Renal cortical epithelial cell (primary cell): ENCODE measurements around the gene UBE2F. TPM values are rescaled to one million over a fixed set of nuclear protein-coding genes. Genes with fewer than 3 reads are reported as not detected.
A peak's percentile ranks its signal among the peaks of the same experiment; 100 is the strongest.
"Not testable (repeated sequence)": the region's sequence is repeated elsewhere in the genome, so short reads cannot be mapped to it uniquely, and the experiment has no call there.

Experiments
- DNase-seq: peaks from one replicate; pipeline ENCODE4 v3.0.0-alpha.2; 2011; ENCODE audit warnings: low read depth
- total RNA-seq: library from RNA; depleted of rRNA; stranded (reverse); fragments of >200 nt; gene quantifications from 2 replicates; pipeline ENCODE4 v1.2.3, GENCODE V29; 2014

Gene UBE2F
- total RNA-seq, 1 donor from 2014 or later, result 56.0 TPM

DNA sequence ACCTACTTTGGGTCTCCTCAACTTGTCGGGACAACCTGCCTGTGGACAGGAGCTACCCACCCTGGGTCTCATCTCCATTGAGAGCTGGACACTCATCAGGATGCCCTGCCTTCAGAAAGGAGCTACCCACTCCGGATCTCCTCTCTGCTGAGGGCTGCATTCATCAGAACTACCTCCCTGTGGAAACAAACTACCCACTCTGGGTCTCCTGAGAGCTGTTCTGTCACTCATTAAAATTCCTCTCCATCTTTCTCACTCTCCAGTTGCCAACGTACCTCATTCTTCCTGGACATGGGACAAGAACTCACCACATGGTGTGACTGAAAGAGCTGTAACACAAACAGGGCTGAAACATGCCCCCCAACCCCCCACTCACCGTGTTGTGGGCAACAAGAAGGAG is 22.5 kb upstream of the UBE2F start:
- no peak for DNase-seq

DNA sequence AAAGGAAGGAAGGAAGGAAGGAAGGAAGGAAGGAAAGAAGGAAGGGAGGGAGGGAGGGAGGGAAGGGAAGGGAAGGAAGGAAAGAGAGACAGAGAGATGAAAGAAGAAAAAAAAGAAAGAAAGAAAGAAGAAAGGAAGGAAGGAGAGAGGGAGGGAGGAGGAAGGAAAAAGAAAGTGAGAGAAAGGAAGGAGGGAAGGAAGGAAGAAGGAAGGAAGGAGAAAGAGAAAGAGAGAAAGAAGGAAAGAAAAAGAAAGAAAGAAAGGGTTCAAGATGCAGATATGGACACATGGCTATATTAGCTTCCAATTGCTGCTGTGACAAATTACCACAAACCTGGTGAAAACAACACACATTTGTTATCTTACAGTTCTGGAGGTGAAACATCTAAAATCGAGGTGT is 20.4 kb upstream of the UBE2F start:
- no peak for DNase-seq

DNA sequence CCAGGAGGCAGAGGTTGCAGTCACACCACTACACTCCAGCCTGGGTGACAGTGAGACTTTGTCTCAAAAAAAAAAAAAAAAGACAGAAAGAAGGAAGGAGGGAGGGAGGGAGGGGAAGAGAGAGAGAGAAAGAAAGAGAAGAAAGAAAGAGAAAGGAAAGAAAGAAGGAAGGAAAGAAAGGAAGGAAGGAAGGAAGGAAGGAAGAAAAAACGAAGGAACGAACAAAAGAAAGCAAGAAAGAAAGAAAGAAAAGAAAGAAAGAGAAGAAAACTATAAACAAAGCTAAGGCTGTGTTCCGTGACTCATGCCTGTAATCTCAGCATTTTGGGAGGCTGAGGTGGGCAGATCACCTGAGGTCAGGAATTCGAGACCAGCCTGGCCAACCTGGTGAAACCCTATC is 15.5 kb upstream of the UBE2F start:
- not testable (repeated sequence) for DNase-seq

DNA sequence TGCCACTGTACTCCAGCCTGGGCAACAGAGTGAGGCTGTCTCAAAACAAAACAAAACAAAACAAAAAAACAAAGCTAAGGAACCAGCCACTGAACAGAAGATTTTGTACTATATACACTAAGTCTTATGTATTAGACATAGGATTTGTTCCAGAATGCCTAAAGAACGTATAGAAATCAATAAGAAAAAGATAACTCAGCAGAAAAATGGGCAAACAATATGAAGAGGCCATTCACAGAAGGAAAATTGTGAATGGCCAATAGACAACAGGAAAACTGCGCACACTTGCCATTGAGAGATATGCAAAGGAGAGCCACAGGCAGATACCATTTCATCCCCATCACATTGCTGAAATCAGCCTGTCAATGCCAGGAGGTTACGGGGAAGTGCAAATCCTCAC is 14.9 kb upstream of the UBE2F start:
- no peak for DNase-seq

DNA sequence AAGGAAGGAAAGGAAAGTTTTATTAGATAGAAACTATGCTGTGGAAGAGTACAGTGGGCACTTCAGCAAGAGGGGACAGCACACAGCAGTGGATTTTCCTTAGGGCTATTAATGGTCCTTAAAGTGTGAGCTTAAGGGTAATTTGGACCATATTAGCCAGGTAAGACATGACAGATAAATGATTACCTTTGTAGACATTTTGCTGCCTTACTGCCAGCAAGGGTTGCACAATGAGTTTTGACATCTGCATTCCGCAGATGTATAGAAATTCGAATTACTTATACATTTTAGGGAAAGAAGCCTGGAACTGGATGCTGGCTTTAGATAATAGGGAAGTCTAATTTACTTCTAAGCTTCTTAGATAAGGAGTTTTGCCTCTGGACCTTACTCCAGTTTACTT is 14.0 kb upstream of the UBE2F start:
- DNase-seq, result no peak

DNA sequence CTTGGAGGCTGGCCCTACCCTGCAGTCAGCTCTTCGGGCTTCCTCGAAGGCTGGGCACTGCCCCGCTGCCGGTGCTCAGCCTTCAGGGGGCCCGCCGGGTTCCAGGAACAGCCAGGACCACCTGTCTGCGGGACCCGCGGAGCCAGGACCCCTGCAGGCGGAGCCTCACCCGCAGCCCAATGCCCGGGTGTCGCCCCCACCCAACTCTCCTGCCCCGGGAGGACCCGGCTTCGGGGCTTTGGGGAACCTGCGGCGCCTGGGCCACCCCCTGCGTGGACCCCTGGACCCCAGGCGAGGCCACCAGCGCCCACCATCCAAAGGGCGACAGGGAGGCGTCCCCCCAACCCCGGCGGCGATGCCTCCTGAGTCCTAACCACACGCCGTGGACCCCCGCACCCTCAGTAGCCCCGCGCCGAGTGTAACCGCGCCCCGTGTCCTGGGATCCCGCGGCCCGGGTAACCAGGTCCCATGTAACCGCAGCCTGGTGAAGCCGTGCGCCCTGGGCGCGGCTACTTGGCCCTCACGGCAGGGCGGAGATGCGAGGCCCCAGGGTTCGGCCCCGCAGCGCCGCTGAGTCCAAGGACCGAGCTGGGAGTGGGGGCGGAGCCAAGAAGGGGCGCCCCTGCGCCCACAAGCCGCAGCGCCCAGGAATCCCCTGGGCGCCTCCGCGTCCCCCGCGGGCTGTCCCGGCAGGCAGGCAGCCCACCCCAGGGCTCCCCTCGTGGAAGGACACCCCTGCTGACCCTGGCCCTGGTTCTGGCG is 11.0 kb upstream of the UBE2F start:
- no peak for DNase-seq

DNA sequence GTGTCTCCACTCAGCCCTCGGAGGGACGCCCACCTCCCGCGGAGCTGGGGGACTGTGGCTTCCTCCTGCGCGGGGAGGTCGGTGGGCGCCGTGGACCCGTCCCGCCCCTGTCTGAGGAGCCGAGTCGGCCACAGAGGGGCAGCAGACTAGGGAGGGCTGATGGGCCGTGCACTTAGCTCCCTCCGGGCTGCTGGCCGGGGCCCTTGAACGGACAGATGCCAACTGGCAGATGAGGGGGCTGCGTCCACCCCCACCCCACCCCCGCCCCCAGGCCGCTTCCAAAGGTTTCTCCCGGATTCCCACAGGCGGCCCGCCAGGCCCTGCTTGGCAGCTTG is 10.4 kb upstream of the UBE2F start:
- DNase-seq, result no peak

DNA sequence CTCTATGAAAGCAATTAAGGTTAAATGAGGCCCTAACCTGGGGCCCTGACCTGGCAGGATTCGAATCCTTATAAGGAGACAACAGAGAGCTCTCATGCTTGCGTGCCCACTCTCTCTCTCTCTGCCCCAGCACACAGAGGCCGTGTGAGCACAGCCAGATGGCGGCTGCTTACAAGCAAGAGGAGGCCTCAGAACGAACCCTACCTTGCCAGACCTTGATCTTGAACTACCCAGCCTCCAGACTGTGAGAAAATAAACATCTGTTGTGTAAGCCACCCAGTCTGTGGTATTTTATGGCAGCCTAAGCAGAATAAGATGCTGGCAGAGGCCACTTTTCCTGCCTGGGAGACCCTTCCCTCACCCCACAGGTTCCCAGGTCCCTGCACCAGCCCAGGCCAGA is 5.2 kb upstream of the UBE2F start:
- DNase-seq, result no peak

DNA sequence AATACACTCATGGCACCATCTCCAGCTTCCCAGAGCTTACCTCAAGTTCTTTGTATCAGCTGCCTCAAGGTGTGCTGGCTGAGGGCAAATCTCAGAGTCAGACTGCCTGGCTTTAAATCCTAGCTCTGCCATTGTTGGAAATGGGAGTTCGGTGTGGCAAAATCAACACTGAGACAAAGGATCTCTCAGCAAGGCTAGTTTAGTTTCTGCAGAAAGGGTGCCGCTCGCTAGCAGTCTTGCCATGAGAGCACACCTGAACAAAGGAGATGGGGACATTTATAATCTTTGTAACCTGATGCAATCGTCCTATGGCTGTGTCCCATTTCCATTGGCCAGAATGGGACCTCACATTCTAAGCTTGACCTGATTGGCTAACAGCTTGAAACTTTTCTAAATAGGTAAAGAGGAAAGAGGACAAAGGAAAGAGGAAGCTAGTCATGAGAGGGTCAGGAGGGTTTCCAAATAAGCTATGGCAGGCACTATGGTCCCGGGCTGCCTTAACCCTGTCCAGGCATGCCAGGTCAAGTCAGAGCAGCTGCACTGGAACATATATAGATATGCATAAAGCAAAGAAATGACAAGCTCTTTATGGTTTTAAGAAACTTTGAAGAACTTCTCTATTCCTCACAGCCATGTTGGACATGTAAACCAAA is 4.3 kb upstream of the UBE2F start:
- no peak for DNase-seq

DNA sequence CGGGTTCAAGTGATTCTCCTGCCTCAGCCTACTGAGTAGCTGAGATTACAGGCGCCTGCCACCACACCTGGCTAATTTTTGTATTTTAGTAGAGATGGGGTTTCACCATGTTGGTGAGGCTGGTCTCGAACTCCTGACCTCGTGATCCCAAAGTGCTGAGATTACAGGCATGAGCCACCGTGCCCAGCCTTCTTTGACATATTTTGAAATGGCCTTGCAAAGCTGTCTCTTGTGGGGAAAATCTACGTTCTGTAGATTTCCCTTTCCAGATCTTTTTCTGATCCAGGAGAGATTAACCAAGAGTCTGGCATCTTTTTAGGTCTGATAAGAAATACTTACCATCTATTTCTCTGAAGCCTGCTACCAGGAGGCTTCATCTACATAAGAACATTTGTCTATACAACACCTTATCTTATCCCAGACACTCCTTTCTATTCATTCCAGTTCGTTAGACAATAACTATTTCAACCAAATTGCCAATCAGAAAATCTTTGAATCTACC is 3.3 kb upstream of the UBE2F start:
- DNase-seq, result not testable (repeated sequence)

DNA sequence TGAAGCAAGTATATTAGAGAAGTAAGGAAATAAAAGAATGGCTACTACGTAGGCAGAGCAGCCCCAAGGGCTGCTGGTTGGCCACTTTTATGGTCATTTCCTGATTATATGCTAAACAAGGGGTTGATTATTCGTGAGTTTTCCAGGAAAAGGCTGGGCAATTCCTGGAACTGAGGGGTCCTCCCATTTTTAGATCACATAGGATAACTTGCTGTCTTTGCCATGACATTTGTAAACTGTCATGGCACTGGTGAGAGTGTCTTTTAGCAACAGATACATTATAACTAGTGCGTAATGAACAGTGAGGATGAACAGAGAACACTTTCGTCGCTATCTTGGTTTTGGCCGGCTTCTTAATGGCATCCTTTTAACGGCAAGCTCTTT is 2.6 kb upstream of the UBE2F start:
- no peak for DNase-seq

DNA sequence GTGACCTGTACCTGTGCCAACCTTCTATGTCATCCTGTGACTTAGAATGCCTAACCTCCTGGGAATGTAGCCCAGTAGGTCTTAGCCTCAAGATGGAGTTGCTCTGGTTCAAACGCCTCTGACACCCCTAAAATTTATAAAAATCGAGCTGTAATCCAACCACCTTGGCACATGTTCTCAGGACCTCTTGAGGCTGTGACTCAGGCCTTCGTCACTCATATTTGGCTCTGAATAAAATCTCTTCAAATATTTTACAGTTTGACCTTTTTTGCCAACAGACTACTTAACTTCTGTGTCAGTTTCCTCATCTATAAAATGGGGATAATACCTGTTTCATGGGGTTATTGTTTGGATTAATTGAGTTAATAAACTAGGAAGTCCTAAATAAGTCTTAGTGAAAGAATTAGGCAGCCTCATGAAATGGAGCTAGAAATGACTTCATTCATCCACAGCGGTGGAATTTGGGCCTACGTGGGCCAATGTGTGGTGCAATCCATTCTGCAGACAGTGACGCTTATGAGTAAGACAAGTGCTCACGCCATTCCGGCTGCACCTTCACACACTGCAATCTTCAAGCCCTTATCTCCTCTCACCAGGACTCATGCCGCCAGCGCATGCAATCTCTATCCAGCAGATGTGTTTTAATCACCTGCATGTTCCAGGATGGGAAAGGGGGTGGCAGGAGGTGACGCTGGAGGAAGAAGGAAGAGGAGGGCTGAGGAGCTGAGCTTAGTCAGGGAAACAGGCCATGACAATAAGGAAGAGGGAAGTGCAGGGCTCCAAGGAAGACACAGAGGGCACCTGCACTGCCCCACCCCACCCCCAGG is 2.0 kb upstream of the UBE2F start:
- no peak for DNase-seq

DNA sequence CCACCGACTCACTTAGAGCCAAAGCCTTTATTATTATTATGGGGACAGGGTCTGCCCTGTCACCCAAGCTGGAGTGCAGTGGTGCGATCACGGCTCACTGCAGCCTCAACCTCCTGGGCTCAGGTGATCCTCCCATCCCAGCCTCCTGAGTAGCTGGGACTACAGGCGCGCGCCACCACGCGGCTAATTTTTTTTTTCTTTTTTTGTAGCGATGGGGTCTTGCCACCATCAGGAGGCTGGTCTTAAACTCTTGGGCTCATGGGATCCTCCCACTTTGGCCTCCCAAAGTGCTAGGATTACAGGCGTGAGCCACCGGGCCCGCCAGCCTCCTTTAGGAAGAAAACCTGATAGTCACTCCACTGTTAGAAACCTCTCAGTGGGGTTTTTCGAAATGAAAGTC is 970 bp upstream of the UBE2F start:
- DNase-seq, result not testable (repeated sequence)

DNA sequence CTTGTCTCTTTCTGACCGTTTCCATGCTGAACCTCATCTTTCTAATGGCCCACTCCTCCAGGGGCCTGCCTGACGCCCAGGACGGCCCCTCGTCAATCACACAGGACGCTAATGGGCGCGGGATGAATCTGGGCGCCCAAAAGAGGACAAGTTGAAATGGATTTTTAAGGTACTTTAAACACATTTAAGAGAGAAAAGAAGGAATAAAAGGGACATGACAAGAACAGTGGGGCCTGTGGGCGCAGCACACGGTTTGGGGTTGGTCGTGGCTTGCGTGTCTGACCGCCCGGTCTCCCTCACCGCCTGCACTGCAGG is 607 bp upstream of the UBE2F start:
- no peak for DNase-seq

DNA sequence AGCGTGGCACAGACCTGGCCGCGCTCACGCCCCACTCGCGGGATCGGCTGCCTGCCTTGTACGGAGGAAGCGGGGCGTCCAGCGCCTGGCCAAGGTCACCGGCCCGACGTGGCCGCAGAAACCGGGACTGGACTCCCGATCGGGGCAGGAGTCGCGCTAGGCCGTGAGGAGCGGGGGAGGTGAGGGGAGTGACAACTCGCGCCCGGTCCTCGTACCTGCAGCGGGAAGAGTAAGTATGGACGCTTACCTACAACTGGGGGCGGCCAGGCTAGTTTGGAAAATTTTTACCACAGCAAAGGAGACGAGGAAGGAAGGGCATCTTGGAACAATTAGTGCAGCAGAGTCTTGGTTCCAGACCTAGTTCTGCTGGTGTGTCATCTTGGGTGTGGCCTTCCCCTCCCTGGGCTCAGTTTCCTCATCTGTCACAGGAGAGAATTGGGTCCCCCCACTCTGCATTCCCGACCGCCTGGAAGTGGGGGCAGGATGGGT is 693 bp downstream of the UBE2F start:
- DNase-seq, result no peak

DNA sequence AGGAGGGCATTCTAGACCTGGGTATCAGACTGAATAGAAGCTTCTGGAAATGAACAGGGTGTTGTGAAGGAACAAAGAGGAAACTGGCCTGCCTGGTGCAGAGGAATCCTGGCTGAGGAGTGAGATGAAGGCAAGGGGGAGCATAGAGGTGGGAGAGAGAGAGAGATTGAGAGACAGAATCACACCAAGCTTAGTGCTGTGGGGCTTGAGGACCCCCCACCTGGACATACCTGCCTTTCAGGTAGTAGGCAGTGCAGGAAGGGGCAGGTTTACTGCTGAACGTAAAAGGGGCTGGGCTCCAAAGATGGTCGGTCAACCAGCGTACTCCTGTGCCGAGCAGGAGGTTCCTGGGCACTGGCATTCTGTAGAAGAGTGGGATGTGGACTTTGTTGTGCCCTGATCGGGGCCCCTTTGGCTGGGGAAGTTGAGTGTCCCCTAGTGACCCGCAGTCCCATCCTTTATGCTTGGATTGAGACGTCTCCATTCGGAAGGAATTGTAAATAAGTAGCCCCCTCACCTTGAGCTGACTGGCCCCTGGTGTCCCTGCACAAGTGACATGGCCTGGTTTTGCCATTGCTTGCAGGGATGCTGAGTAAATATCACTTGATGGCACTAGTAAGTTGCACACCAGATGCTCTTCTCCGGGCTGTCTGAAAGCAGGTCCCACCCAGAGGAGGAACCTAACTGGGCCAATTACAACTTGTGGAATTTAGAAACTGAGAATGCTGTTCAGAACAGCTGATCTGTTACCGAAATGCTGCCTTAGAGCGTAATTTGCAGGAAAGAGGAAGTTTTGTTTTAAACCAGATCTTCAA is 1.4 kb downstream of the UBE2F start:
- DNase-seq, result peak; percentile 65

DNA sequence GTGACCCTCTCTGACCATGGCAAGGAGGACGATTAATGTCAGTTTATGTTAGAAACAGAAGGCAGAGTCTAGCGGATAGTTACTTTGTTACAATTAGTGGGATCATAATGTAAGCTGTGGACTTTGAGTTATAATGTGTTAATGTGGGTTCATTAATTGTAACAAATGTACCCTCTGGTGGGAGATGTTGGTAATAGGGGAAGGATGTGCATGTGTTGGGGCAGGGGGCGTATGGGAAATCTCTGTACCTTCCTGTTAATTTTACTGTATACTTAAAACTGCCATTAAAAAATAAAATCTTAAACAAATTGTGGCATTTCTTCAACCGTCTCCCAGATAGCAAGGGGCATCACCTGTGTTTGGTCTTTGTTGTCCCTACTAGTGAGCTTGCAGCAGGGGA is 4.8 kb downstream of the UBE2F start:
- DNase-seq, result no peak

DNA sequence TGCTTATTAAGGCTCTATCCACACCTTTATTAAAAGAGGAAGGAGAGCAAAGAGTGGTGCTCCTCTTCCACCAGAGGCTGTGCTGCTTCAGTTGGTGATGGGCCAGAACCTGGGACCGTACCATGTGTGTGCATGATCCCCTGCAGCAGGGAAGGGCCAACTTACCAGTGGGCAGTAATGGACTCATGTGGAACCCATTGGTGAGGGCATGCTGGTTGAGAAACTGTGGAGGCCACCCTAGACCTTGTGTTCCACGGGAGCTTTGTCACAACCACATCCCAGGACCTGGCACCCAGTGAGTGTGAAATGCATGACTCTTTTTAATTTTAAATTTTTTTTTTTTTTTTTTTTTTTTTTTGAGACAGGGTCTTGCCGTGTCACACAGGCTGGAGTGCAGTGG is 5.4 kb downstream of the UBE2F start:
- DNase-seq, result no peak

DNA sequence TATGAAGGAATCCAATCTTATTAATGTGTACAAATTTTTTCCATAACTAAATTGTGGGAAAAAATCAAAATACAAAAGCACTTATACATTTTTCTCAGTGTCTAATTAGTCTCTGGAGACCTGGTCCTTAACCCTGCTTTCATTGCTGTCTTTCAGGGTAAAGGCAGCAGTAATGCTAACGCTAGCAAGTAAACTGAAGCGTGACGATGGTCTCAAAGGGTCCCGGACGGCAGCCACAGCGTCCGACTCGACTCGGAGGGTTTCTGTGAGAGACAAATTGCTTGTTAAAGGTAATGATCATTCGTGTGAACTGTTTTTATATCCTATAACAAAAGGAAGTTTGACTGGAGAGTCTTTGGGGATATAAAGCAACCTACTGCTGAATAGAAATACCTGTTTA is 6.1 kb downstream of the UBE2F start:
- no peak for DNase-seq

DNA sequence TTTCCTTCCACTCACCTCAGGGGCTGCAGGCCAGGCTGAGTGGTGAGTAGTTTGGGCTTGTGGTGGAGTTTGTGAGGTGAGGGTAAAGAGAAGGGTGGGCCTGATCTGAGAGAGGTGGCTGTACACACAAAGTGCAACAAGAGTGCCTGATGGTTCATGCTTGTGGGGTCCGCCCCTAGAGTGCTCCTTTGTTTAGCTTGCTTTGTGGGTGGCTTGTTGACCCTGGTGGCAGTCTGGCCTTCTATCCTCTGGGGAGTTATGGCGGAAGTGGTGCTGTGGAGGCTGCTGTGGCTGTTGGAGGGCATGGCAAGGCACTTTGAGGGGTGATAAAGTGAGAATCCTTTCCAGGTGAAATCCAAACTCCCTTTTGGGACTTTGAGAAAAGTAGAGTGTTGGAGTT is 10.6 kb downstream of the UBE2F start:
- no peak for DNase-seq

DNA sequence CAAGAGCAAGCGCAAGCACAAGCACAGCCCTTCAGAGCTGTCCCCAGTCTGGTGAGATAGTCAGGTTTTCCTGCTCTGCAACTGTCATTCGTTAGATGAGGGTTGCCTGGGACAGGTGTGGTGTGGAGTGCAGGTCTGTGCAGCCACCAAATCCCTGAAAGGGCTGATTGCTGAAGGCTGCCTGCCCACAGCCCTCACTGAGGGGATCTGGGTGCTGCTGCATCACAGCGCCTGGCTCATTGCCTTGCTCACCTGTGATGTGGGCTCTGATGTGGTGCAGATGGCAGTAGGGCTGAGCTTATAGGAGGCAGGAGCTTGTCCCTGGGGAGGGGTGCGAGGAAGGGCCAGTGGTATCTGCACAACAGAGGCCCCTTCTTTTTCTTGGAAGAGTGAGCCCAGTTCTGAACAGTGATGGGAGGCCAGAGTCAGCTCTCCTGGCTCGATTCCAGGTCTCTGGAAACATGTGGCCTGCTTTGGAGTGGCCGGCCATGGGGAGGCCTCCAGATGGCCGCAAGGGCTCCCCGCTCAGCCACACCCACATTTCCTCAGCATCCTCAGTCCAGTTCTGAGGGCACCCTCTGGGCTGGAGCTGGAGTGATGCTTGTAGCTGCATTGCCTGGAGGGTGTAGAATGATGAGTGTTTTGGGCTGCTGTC is 11.4 kb downstream of the UBE2F start:
- DNase-seq, result no peak
